CD8-positive, alpha-beta memory T cell (primary cell): ENCODE data around the gene PYM1. TPM values are rescaled to one million over a fixed set of nuclear protein-coding genes. Genes with fewer than 3 reads are reported as not detected.
A peak's percentile ranks its signal among the peaks of the same experiment; 100 is the strongest.

ENCODE experiments used
- CTCF ChIA-PET: fragments of 350-600 bp; sonication (Branson Sonifier 250); formaldehyde crosslinking; loops from one replicate; lab custom pipeline; 2021; ENCODE audit warnings: antibody characterized with exemption; lab: Charles Lee
- POLR2A ChIA-PET: fragments of 350-600 bp; sonication (Branson Sonifier 250); formaldehyde crosslinking; loops from one replicate; lab custom pipeline; 2021; ENCODE audit warnings: antibody characterized with exemption; lab: Charles Lee
- DNase-seq, 5 donors: peaks; one replicate each; pipeline versions ENCODE4 v3.0.0 to v3.0.0-alpha.2; 2020 to 2022; ENCODE audit warnings: mixed read lengths in 1 of 5
- H3K27ac ChIP-seq: one replicate; pipeline ENCODE4 v1.7.0; 2013; ENCODE audit warnings: low read depth, mild to moderate bottlenecking, low read length, moderate library complexity
- H3K27me3 ChIP-seq: 2 replicates; pipeline ENCODE4 v1.7.0; 2013; ENCODE audit warnings: low read length, mild to moderate bottlenecking; ENCODE audit not compliant: insufficient read depth, poor library complexity, severe bottlenecking
- H3K36me3 ChIP-seq: 2 replicates; pipeline ENCODE4 v1.7.0; 2013; ENCODE audit warnings: mild to moderate bottlenecking, low read length, moderate library complexity; ENCODE audit not compliant: insufficient read depth
- H3K4me1 ChIP-seq: 2 replicates; pipeline ENCODE4 v1.7.0; 2013; ENCODE audit warnings: mild to moderate bottlenecking, low read length, moderate library complexity; ENCODE audit not compliant: insufficient read depth
- H3K4me3 ChIP-seq: 2 replicates; pipeline ENCODE4 v1.7.0; 2013; ENCODE audit warnings: mild to moderate bottlenecking, low read length
- H3K9me3 ChIP-seq: 2 replicates; pipeline ENCODE4 v1.7.0; 2013; ENCODE audit warnings: mild to moderate bottlenecking, low read length
- H3K27ac Mint-ChIP-seq, 8 donors: one replicate each; pipeline ENCODE4 v1.8.0; 2020 to 2021; ENCODE audit warnings: mixed read lengths in 8 of 8, mild to moderate bottlenecking in 6 of 8, inconsistent platforms in 3 of 8, moderate library complexity in 3 of 8
- H3K27me3 Mint-ChIP-seq, 2 donors: one replicate each; pipeline ENCODE4 v1.8.0; 2020 to 2021; ENCODE audit warnings: mixed read lengths in 2 of 2, mild to moderate bottlenecking in 1 of 2, moderate library complexity in 1 of 2
- H3K36me3 Mint-ChIP-seq, 3 donors: one replicate each; pipeline ENCODE4 v1.8.0; 2020 to 2021; ENCODE audit warnings: mixed read lengths in 3 of 3, inconsistent platforms in 1 of 3, mild to moderate bottlenecking in 1 of 3
- H3K4me1 Mint-ChIP-seq, 3 donors: one replicate each; pipeline ENCODE4 v1.8.0; 2020 to 2021; ENCODE audit warnings: mixed read lengths in 3 of 3, inconsistent platforms in 1 of 3, mild to moderate bottlenecking in 1 of 3
- H3K4me3 Mint-ChIP-seq, 7 donors: one replicate each; pipeline ENCODE4 v1.8.0; 2020 to 2021; ENCODE audit warnings: mixed read lengths in 7 of 7, mild to moderate bottlenecking in 6 of 7, moderate library complexity in 4 of 7, inconsistent platforms in 2 of 7
- H3K9me3 Mint-ChIP-seq, 5 donors: one replicate each; pipeline ENCODE4 v1.8.0; 2020 to 2022; ENCODE audit warnings: mixed read lengths in 5 of 5, mild to moderate bottlenecking in 3 of 5, moderate library complexity in 2 of 5, inconsistent platforms in 1 of 5
- polyA plus RNA-seq: library from polyadenylated mRNA; unstranded; fragments of 300-500 nt; fragmentation: Illumina TruSeq; gene quantifications from one replicate; pipeline ENCODE4 v1.2.3, GENCODE V29; 2021
- total RNA-seq, 2 experiments: library from RNA; stranded (reverse); gene quantifications; one replicate each; pipeline ENCODE4 v1.2.3, GENCODE V29; 2021

Gene PYM1
- total and polyA plus RNA-seq, 3 experiments from 2014 or later, result 35.8 to 80.8 (median 38.4) TPM

- peak overlapping the region in 2 of 7 donors; percentile 31 to 52 for H3K4me3 Mint-ChIP-seq
- H3K27ac ChIP-seq, result no peak overlapping the region
These were observed 11.3 kb upstream of the PYM1 start for GRCh38 chr12:55938826-55939501.

DNA sequence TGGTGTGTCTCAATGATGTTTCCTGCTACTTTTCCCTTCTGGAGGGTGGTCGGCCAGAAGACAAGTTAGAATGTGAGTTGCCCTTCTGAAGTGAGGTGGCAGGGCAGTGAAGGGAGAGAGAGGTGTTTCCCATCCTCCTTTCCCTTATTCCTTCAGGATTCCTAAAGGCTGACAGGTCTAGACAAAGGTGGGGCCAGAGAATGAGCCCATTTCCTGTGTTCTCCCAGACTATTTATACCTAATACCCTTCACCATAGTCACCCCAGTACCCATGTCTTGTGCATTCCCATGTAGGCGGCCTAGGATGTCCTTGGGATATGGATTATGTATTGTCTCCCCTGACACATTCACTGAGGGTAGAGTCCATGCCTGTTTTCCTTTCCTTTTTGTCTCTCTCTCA, 10.3 kb upstream of the PYM1 start:
- DNase-seq, result no peak
- ChIA-PET CTCF (interaction anchor here (3.8 to 11.4 kb wide), 3 partner anchors 10 to 199 kb away, joined by 18 to 96 read pairs (median 78); partner anchors contain the start of genes DGKA, DNAJC14 and PYM1), POLR2A (no interaction called here)
- Histone ChIP-seq H3K9me3 (no peaks in the 10 kb centered on the region), H3K36me3 (peaks cover 57% of the 10 kb centered on the region), H3K27me3 (no peaks in the 10 kb centered on the region), H3K4me1 (peaks cover 93% of the 10 kb centered on the region), H3K27ac (no peak overlapping the region), H3K4me3 (no peak overlapping the region)
- Mint-ChIP-seq H3K4me3 (peak overlapping the region in 1 of 7 donors; percentile 4), H3K36me3 (peaks cover 4 to 95% (median 24%) of the 10 kb centered on the region in 3 donors), H3K4me1 (peaks cover 77 to 91% (median 90%) of the 10 kb centered on the region in 3 donors), H3K27me3 (no peaks in the 10 kb centered on the region), H3K9me3 (no peaks in the 10 kb centered on the region), H3K27ac (peak overlapping the region; percentile 54 to 97 (median 92))

More at GRCh38 chr12:55938826-55939501, 11.3 kb upstream of the PYM1 start:
- DNase-seq, result no peak
- Histone ChIP-seq H3K4me3 (no peak overlapping the region), H3K4me1 (peaks cover 83% of the 10 kb centered on the region), H3K9me3 (no peaks in the 10 kb centered on the region), H3K27me3 (no peaks in the 10 kb centered on the region), H3K36me3 (peaks cover 66% of the 10 kb centered on the region)
- Mint-ChIP-seq H3K4me1 (peaks cover 70 to 88% (median 85%) of the 10 kb centered on the region in 3 donors), H3K27me3 (no peaks in the 10 kb centered on the region), H3K36me3 (peaks cover 5 to 97% (median 24%) of the 10 kb centered on the region in 3 donors), H3K9me3 (no peaks in the 10 kb centered on the region), H3K27ac (peak overlapping the region; percentile 65 to 97 (median 90))
- ChIA-PET CTCF (interaction anchor here (0.7 to 11.4 kb wide), 18 partner anchors 11 to 234 kb away, joined by 3 to 96 read pairs (median 4); partner anchors contain the start of genes DGKA, DNAJC14, PYM1 and RAB5B), POLR2A (interaction anchor here (1.0 to 2.5 kb wide), 3 partner anchors 13 to 121 kb away, joined by 4 to 12 read pairs (median 7); partner anchors contain the start of genes ORMDL2, RAB5B and SARNP)

DNA sequence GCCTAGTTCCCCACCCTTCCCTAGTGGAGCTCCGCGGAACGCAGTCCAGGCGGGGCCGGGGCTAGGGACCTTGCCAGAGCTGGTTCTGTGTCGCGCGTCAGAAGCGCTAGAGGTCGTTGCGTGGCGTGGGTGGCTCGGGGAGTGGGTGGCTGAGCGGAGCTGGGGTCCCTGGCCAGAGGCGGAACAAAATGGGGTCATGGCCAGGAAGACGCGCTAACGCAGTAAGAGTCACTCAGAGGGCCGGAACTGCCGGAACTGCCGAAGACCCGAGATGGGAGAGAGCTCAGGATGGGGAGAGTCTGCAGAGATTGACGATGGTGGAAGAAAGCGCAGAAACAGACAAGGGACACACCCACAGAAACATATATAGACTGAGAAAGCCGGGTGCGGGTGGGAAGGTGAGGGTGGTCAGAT, 8.1 kb upstream of the PYM1 start:
- peak in 1 of 5 donors; percentile 33 for DNase-seq
- Mint-ChIP-seq H3K4me3 (peak overlapping the region; percentile 89 to 100 (median 98)), H3K27ac (peak overlapping the region; percentile 79 to 97 (median 95)), H3K4me1 (peaks cover 77 to 91% (median 85%) of the 10 kb centered on the region in 3 donors), H3K27me3 (peaks cover 0 to 1% of the 10 kb centered on the region in 2 donors), H3K36me3 (peaks cover 0 to 90% (median 20%) of the 10 kb centered on the region in 3 donors), H3K9me3 (peaks cover 0 to 2% (median 0%) of the 10 kb centered on the region in 5 donors)
- Histone ChIP-seq H3K4me1 (peaks cover 81% of the 10 kb centered on the region), H3K27me3 (no peaks in the 10 kb centered on the region), H3K36me3 (peaks cover 35% of the 10 kb centered on the region), H3K27ac (no peak overlapping the region), H3K4me3 (peak overlapping the region; percentile 52), H3K9me3 (no peaks in the 10 kb centered on the region)
- CTCF ChIA-PET, result interaction anchor here (1.1 to 11.4 kb wide), 6 partner anchors 8 to 197 kb away, joined by 3 to 96 read pairs (median 4); partner anchors contain the start of genes DGKA, PYM1 and RAB5B
- POLR2A ChIA-PET, result interaction anchor here (0.6 to 1.4 kb wide), 4 partner anchors 8 to 117 kb away, joined by 3 to 8 read pairs (median 4); no protein-coding TSS in a partner anchor

GRCh38 chr12:55934773-55935172, 7.1 kb upstream of the PYM1 start:
- DNase-seq, result no peak
- Histone ChIP-seq H3K36me3 (peaks cover 26% of the 10 kb centered on the region), H3K27me3 (no peaks in the 10 kb centered on the region), H3K27ac (no peak overlapping the region), H3K9me3 (no peaks in the 10 kb centered on the region), H3K4me1 (peaks cover 79% of the 10 kb centered on the region), H3K4me3 (peak overlapping the region; percentile 52)
- POLR2A ChIA-PET, result interaction anchor here (0.6 to 1.4 kb wide), 2 partner anchors 9 to 105 kb away, joined by 3 to 6 read pairs; partner anchors contain the start of gene DNAJC14
- H3K4me1 Mint-ChIP-seq, result peaks cover 75 to 91% (median 84%) of the 10 kb centered on the region in 3 donors
- H3K27me3 Mint-ChIP-seq, result peaks cover 0 to 1% of the 10 kb centered on the region in 2 donors
- CTCF ChIA-PET, result interaction anchor here (1.3 to 11.4 kb wide), 4 partner anchors 7 to 196 kb away, joined by 3 to 96 read pairs (median 41); partner anchors contain the start of genes DGKA, PYM1 and RAB5B
- H3K4me3 Mint-ChIP-seq, result peak overlapping the region; percentile 89 to 100 (median 98)
- H3K36me3 Mint-ChIP-seq, result peaks cover 0 to 85% (median 14%) of the 10 kb centered on the region in 3 donors
- peak overlapping the region; percentile 72 to 97 (median 92) for H3K27ac Mint-ChIP-seq
- H3K9me3 Mint-ChIP-seq, result peaks cover 0 to 2% (median 0%) of the 10 kb centered on the region in 5 donors

DNA sequence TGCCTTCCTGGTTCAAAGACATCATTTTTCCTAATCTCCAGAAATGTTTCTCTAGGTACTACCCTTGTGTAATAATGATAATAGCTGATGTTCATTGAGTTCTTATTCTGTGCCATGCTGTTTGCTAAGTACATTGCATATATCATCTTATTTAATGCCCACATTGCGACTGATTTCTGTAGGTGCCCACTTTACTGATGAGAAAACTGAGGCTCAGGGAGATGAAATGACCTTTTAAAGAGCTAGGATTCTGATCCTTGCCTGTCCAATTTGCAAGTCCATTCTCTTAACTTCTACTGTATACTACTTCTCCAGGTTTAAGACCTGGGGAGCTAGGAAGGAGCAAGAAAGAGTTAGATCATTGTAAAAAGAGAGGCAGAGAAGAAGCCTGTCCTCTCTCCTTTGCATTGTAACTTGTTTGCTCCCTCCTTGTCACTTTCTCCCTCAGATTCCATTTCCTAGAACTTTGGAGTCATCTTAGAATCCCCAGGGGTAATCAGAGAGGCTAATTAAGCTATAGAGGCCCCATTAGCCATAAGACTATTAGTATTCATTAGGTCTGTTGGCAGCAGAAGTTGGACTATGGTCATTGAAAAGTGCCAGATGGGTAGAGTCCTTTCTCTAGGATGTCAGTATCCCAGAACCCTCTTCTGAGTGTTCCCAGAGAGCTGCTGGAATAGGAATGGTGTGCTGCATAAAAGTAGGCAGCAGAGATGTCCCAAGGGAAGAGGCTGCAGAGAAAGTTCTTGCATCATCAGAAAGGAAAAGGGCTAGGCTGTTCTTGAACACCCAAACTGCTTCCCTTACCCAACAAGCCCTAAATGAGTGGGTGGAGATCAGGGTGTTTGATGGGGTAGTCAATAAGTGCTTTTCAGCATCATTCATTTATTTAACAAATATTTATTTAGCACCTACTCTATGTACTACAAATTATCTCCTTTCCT, 6.4 kb upstream of the PYM1 start:
- peaks cover 0 to 80% (median 14%) of the 10 kb centered on the region in 3 donors for H3K36me3 Mint-ChIP-seq
- POLR2A ChIA-PET, result interaction anchor here (0.6 to 1.4 kb wide), 5 partner anchors 10 to 190 kb away, joined by 3 to 6 read pairs (median 3); partner anchors contain the start of gene DNAJC14
- H3K9me3 Mint-ChIP-seq, result peaks cover 0 to 2% (median 0%) of the 10 kb centered on the region in 5 donors
- no peaks in the 10 kb centered on the region for H3K9me3 ChIP-seq
- peaks cover 79% of the 10 kb centered on the region for H3K4me1 ChIP-seq
- H3K27me3 Mint-ChIP-seq, result peaks cover 0 to 1% of the 10 kb centered on the region in 2 donors
- no peak overlapping the region for H3K27ac ChIP-seq
- CTCF ChIA-PET, result interaction anchor here (0.9 to 11.4 kb wide), 8 partner anchors 6 to 204 kb away, joined by 3 to 96 read pairs (median 4); partner anchors contain the start of genes DGKA, DNAJC14, ORMDL2 and PYM1
- H3K27ac Mint-ChIP-seq, result peak overlapping the region; percentile 68 to 97 (median 92)
- H3K4me3 ChIP-seq, result peak overlapping the region; percentile 98
- no peaks in the 10 kb centered on the region for H3K27me3 ChIP-seq
- H3K4me3 Mint-ChIP-seq, result peak overlapping the region; percentile 94 to 100 (median 98)
- peaks cover 26% of the 10 kb centered on the region for H3K36me3 ChIP-seq
- peaks cover 76 to 91% (median 84%) of the 10 kb centered on the region in 3 donors for H3K4me1 Mint-ChIP-seq
- DNase-seq, result no peak

GRCh38 chr12:55933169-55933798, 5.6 kb upstream of the PYM1 start:
- H3K27ac Mint-ChIP-seq, result peak overlapping the region; percentile 92 to 99 (median 97)
- no peak for DNase-seq
- H3K27ac ChIP-seq, result peak overlapping the region; percentile 13
- peak overlapping the region; percentile 98 for H3K4me3 ChIP-seq
- peaks cover 0 to 1% of the 10 kb centered on the region in 2 donors for H3K27me3 Mint-ChIP-seq
- peaks cover 0 to 2% (median 0%) of the 10 kb centered on the region in 5 donors for H3K9me3 Mint-ChIP-seq
- peak overlapping the region; percentile 94 to 100 (median 98) for H3K4me3 Mint-ChIP-seq
- POLR2A ChIA-PET, result interaction anchor here (0.6 to 1.4 kb wide), 6 partner anchors 11 to 190 kb away, joined by 3 to 4 read pairs (median 3); partner anchors contain the start of gene DNAJC14
- no peaks in the 10 kb centered on the region for H3K9me3 ChIP-seq
- peaks cover 73 to 84% (median 77%) of the 10 kb centered on the region in 3 donors for H3K4me1 Mint-ChIP-seq
- no peaks in the 10 kb centered on the region for H3K27me3 ChIP-seq
- CTCF ChIA-PET, result interaction anchor here (0.9 to 11.4 kb wide), 6 partner anchors 9 to 204 kb away, joined by 3 to 78 read pairs (median 4); partner anchors contain the start of genes DNAJC14, ORMDL2 and SARNP
- peaks cover 76% of the 10 kb centered on the region for H3K4me1 ChIP-seq
- H3K36me3 Mint-ChIP-seq, result peaks cover 0 to 72% (median 14%) of the 10 kb centered on the region in 3 donors
- H3K36me3 ChIP-seq, result peaks cover 22% of the 10 kb centered on the region
